NT2/D1 (cell line): ENCODE data around the gene ASB7.

Experiments
- DNase-seq: peaks from one replicate; pipeline ENCODE4 v3.0.0-alpha.2; 2011; ENCODE audit warnings: low read depth, low spot score
- H3K27me3 ChIP-seq: 2 replicates; pipeline ENCODE4 v1.6.0; 2011; ENCODE audit warnings: mild to moderate bottlenecking; ENCODE audit not compliant: insufficient read length, insufficient read depth
- H3K36me3 ChIP-seq: 2 replicates; pipeline ENCODE4 v1.6.1; 2011; ENCODE audit warnings: mild to moderate bottlenecking, low read length, mixed read lengths; ENCODE audit not compliant: insufficient read depth, insufficient read length
- H3K4me1 ChIP-seq: 2 replicates; pipeline ENCODE4 v1.5.1; 2011; ENCODE audit not compliant: insufficient read depth, insufficient read length
- H3K4me3 ChIP-seq: 2 replicates; pipeline ENCODE4 v1.5.1; 2011; ENCODE audit warnings: low read depth; ENCODE audit not compliant: insufficient read length
- H3K9ac ChIP-seq: 2 replicates; pipeline ENCODE4 v1.6.0; 2011; ENCODE audit warnings: low read depth; ENCODE audit not compliant: insufficient read length
- H3K9me3 ChIP-seq: 2 replicates; pipeline ENCODE4 v1.5.1; 2011; ENCODE audit warnings: mild to moderate bottlenecking, low read length; ENCODE audit not compliant: insufficient read depth
- SUZ12 ChIP-seq: IDR thresholded peaks from 2 replicates; pipeline ENCODE4 v1.6.1; 2011; ENCODE audit not compliant: insufficient read length, insufficient read depth; ENCODE audit errors: extremely low read depth
- YY1 ChIP-seq: IDR thresholded peaks from 2 replicates; pipeline ENCODE4 v1.6.1; 2011; ENCODE audit not compliant: insufficient read length, insufficient read depth
- ZNF274 ChIP-seq: IDR thresholded peaks from 2 replicates; pipeline ENCODE4 v1.6.1; 2011; ENCODE audit warnings: mild to moderate bottlenecking, low read depth, low read length

Gene ASB7

DNA sequence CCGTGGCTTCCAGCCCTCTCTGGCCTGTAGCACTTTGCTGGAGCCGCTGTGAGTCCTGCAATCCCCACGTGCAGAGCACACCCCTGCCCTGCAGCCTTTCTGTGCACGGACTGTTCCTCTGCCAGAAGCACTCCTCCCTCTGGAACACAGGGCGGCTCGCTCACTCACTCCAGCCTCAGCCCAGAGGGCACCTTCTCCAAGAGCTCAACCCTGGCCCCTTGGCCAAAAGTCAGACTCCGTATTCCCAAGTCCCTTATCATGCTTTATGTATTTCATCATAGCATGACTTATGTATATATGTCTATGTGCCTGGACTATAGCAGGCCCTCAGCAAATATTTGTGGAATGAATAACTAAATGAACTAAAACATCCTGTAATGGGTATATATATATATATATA, 63.2 kb downstream of the ASB7 start:
- TF ChIP-seq SUZ12 (no peak), ZNF274 (no peak), YY1 (no peak)
- H3K9ac ChIP-seq = no peak overlapping the region

GRCh38 chr15:100667405-100668347, 65.3 kb downstream of the ASB7 start:
- H3K9me3 ChIP-seq = no peaks in the 10 kb centered on the region
- DNase-seq = no peak
- TF ChIP-seq ZNF274 (no peak), SUZ12 (no peak), YY1 (no peak)
- no peak overlapping the region for H3K4me3 ChIP-seq
- H3K36me3 ChIP-seq = no peaks in the 10 kb centered on the region
- H3K27me3 ChIP-seq = no peaks in the 10 kb centered on the region
- peaks cover 6% of the 10 kb centered on the region for H3K4me1 ChIP-seq
- H3K9ac ChIP-seq = no peak overlapping the region

More for the DNA sequence above, 63.2 kb downstream of the ASB7 start:
- H3K27me3 ChIP-seq = no peaks in the 10 kb centered on the region
- DNase-seq = no peak
- no peak overlapping the region for H3K4me3 ChIP-seq
- H3K9me3 ChIP-seq = no peaks in the 10 kb centered on the region
- no peaks in the 10 kb centered on the region for H3K36me3 ChIP-seq
- H3K4me1 ChIP-seq = peaks cover 2% of the 10 kb centered on the region

GRCh38 chr15:100668348-100668745, 66.0 kb downstream of the ASB7 start:
- Histone ChIP-seq H3K27me3 (no peaks in the 10 kb centered on the region), H3K4me3 (no peak overlapping the region), H3K9me3 (no peaks in the 10 kb centered on the region), H3K36me3 (no peaks in the 10 kb centered on the region), H3K9ac (no peak overlapping the region), H3K4me1 (peaks cover 4% of the 10 kb centered on the region)
- DNase-seq = no peak
- TF ChIP-seq YY1 (no peak), ZNF274 (no peak), SUZ12 (no peak)

- TF ChIP-seq SUZ12 = no peak
- no peak for TF ChIP-seq YY1
- TF ChIP-seq ZNF274 = no peak
- DNase-seq = no peak
- H3K4me1 ChIP-seq = peaks cover 4% of the 10 kb centered on the region
- H3K36me3 ChIP-seq = no peaks in the 10 kb centered on the region
- no peaks in the 10 kb centered on the region for H3K27me3 ChIP-seq
- no peaks in the 10 kb centered on the region for H3K9me3 ChIP-seq
- H3K9ac ChIP-seq = no peak overlapping the region
- no peak overlapping the region for H3K4me3 ChIP-seq
Measured at GRCh38 chr15:100669260-100669659, 66.9 kb downstream of the ASB7 start.

GRCh38 chr15:100670505-100671021, 68.2 kb downstream of the ASB7 start:
- no peaks in the 10 kb centered on the region for H3K36me3 ChIP-seq
- H3K4me3 ChIP-seq = no peak overlapping the region
- TF ChIP-seq SUZ12 (no peak), YY1 (no peak), ZNF274 (no peak)
- H3K4me1 ChIP-seq = peaks cover 4% of the 10 kb centered on the region
- H3K27me3 ChIP-seq = no peaks in the 10 kb centered on the region
- H3K9ac ChIP-seq = no peak overlapping the region
- DNase-seq = no peak
- no peaks in the 10 kb centered on the region for H3K9me3 ChIP-seq

GRCh38 chr15:100671124-100671680, 68.8 kb downstream of the ASB7 start:
- no peak for DNase-seq
- TF ChIP-seq SUZ12 (no peak), ZNF274 (no peak), YY1 (no peak)
- peaks cover 4% of the 10 kb centered on the region for H3K4me1 ChIP-seq

GRCh38 chr15:100671858-100672543, 69.6 kb downstream of the ASB7 start:
- no peaks in the 10 kb centered on the region for H3K27me3 ChIP-seq
- TF ChIP-seq ZNF274 (no peak), SUZ12 (no peak), YY1 (no peak)
- no peaks in the 10 kb centered on the region for H3K36me3 ChIP-seq
- H3K9ac ChIP-seq = no peak overlapping the region
- DNase-seq = no peak
- H3K4me1 ChIP-seq = peaks cover 4% of the 10 kb centered on the region
- no peaks in the 10 kb centered on the region for H3K9me3 ChIP-seq
- no peak overlapping the region for H3K4me3 ChIP-seq

More at GRCh38 chr15:100671124-100671680, 68.8 kb downstream of the ASB7 start:
- Histone ChIP-seq H3K36me3 (no peaks in the 10 kb centered on the region), H3K4me3 (no peak overlapping the region), H3K9me3 (no peaks in the 10 kb centered on the region), H3K27me3 (no peaks in the 10 kb centered on the region), H3K9ac (no peak overlapping the region)
